Measurements from ENCODE around the gene PHOSPHO1. TPM values are rescaled to one million over a fixed set of nuclear protein-coding genes. Genes with fewer than 3 reads are reported as not detected.

The PHOSPHO1 gene
- total RNA-seq, 2 donors from 2014 or later: not detected

GRCh38 chr17:49229805-49230600 is 584 bp downstream of the PHOSPHO1 start:
- Mint-ChIP-seq H3K36me3 (ENCODE audit: low read depth) (no peaks in the 10 kb centered on the region), H3K4me1 (peaks cover 8% of the 10 kb centered on the region), H3K27ac (no peak overlapping the region), H3K27me3 (peaks cover 7% of the 10 kb centered on the region), H3K9me3 (no peaks in the 10 kb centered on the region), H3K4me3 (peak overlapping the region; percentile 80)
- ATAC-seq (replicated peaks): no peak

- Mint-ChIP-seq H3K4me1 (peaks cover 8% of the 10 kb centered on the region), H3K27me3 (peaks cover 9% of the 10 kb centered on the region), H3K36me3 (ENCODE audit: low read depth) (no peaks in the 10 kb centered on the region), H3K27ac (no peak overlapping the region), H3K9me3 (no peaks in the 10 kb centered on the region), H3K4me3 (peak overlapping the region; percentile 41)
- ATAC-seq (replicated peaks): no peak
These were observed 1.3 kb downstream of the PHOSPHO1 start for GRCh38 chr17:49229076-49229804.

GRCh38 chr17:49227436-49228261 is 2.9 kb downstream of the PHOSPHO1 start:
- Mint-ChIP-seq H3K27ac (no peak overlapping the region), H3K4me3 (no peak overlapping the region)

GRCh38 chr17:49226771-49227435 is 3.7 kb downstream of the PHOSPHO1 start:
- H3K27me3 Mint-ChIP-seq: peaks cover 10% of the 10 kb centered on the region

More at GRCh38 chr17:49227436-49228261, 2.9 kb downstream of the PHOSPHO1 start:
- Mint-ChIP-seq H3K27me3 (peaks cover 10% of the 10 kb centered on the region), H3K4me1 (peaks cover 12% of the 10 kb centered on the region), H3K36me3 (ENCODE audit: low read depth) (peaks cover 6% of the 10 kb centered on the region), H3K9me3 (no peaks in the 10 kb centered on the region)
- ATAC-seq (replicated peaks): peak; percentile 56

GRCh38 chr17:49225554-49226236 is 4.9 kb downstream of the PHOSPHO1 start:
- Mint-ChIP-seq H3K36me3 (ENCODE audit: low read depth) (peaks cover 18% of the 10 kb centered on the region), H3K4me1 (peaks cover 8% of the 10 kb centered on the region), H3K9me3 (no peaks in the 10 kb centered on the region), H3K27me3 (peaks cover 10% of the 10 kb centered on the region), H3K4me3 (peak overlapping the region; percentile 14), H3K27ac (no peak overlapping the region)
- no peak for ATAC-seq (replicated peaks)

More at GRCh38 chr17:49226771-49227435, 3.7 kb downstream of the PHOSPHO1 start:
- Mint-ChIP-seq H3K9me3 (no peaks in the 10 kb centered on the region), H3K4me3 (no peak overlapping the region), H3K36me3 (ENCODE audit: low read depth) (peaks cover 14% of the 10 kb centered on the region), H3K27ac (no peak overlapping the region), H3K4me1 (peaks cover 12% of the 10 kb centered on the region)
- ATAC-seq (replicated peaks): no peak

GRCh38 chr17:49224997-49225337 is 5.6 kb downstream of the PHOSPHO1 start:
- H3K9me3 Mint-ChIP-seq: no peaks in the 10 kb centered on the region
- H3K4me1 Mint-ChIP-seq: peaks cover 8% of the 10 kb centered on the region
- H3K36me3 Mint-ChIP-seq (ENCODE audit: low read depth): peaks cover 25% of the 10 kb centered on the region
- peaks cover 10% of the 10 kb centered on the region for H3K27me3 Mint-ChIP-seq
- H3K27ac Mint-ChIP-seq: no peak overlapping the region
- no peak for ATAC-seq (replicated peaks)
- peak overlapping the region; percentile 71 for H3K4me3 Mint-ChIP-seq

- H3K27ac Mint-ChIP-seq: no peak overlapping the region
- H3K27me3 Mint-ChIP-seq: peaks cover 6% of the 10 kb centered on the region
- H3K4me3 Mint-ChIP-seq: peak overlapping the region; percentile 71
- H3K9me3 Mint-ChIP-seq: no peaks in the 10 kb centered on the region
- peaks cover 8% of the 10 kb centered on the region for H3K4me1 Mint-ChIP-seq
- peaks cover 29% of the 10 kb centered on the region for H3K36me3 Mint-ChIP-seq (ENCODE audit: low read depth)
- peak; percentile 49 for ATAC-seq (replicated peaks)
These were observed 6.2 kb downstream of the PHOSPHO1 start for GRCh38 chr17:49224198-49224996.

- Mint-ChIP-seq H3K4me3 (peak overlapping the region; percentile 71), H3K36me3 (ENCODE audit: low read depth) (peaks cover 36% of the 10 kb centered on the region), H3K27ac (no peak overlapping the region), H3K4me1 (peaks cover 14% of the 10 kb centered on the region), H3K27me3 (peaks cover 6% of the 10 kb centered on the region), H3K9me3 (no peaks in the 10 kb centered on the region)
- peak; percentile 50 for ATAC-seq (replicated peaks)
These were observed 6.9 kb downstream of the PHOSPHO1 start for GRCh38 chr17:49223517-49224197.

- no peak for ATAC-seq (replicated peaks)
- peak overlapping the region; percentile 71 for H3K4me3 Mint-ChIP-seq
- peaks cover 19% of the 10 kb centered on the region for H3K4me1 Mint-ChIP-seq
- no peak overlapping the region for H3K27ac Mint-ChIP-seq
- H3K27me3 Mint-ChIP-seq: peaks cover 6% of the 10 kb centered on the region
- no peaks in the 10 kb centered on the region for H3K9me3 Mint-ChIP-seq
- peaks cover 41% of the 10 kb centered on the region for H3K36me3 Mint-ChIP-seq (ENCODE audit: low read depth)
These were observed 7.4 kb downstream of the PHOSPHO1 start for GRCh38 chr17:49223168-49223516.

GRCh38 chr17:49219987-49220386 is 10.6 kb downstream of the PHOSPHO1 start:
- H3K4me3 Mint-ChIP-seq: no peak overlapping the region

GRCh38 chr17:49218941-49219913 is 11.4 kb downstream of the PHOSPHO1 start:
- H3K4me1 Mint-ChIP-seq: peaks cover 47% of the 10 kb centered on the region
- peaks cover 3% of the 10 kb centered on the region for H3K27me3 Mint-ChIP-seq
- ATAC-seq (replicated peaks): peak; percentile 61
- no peaks in the 10 kb centered on the region for H3K9me3 Mint-ChIP-seq
- H3K36me3 Mint-ChIP-seq (ENCODE audit: low read depth): peaks cover 70% of the 10 kb centered on the region
- H3K4me3 Mint-ChIP-seq: peak overlapping the region; percentile 68
- H3K27ac Mint-ChIP-seq: peak overlapping the region; percentile 34

More at GRCh38 chr17:49219987-49220386, 10.6 kb downstream of the PHOSPHO1 start:
- Mint-ChIP-seq H3K4me1 (peaks cover 42% of the 10 kb centered on the region), H3K9me3 (no peaks in the 10 kb centered on the region), H3K27me3 (peaks cover 6% of the 10 kb centered on the region), H3K27ac (no peak overlapping the region), H3K36me3 (ENCODE audit: low read depth) (peaks cover 65% of the 10 kb centered on the region)
- no peak for ATAC-seq (replicated peaks)

Measured in activated T-helper 17 cell treated with anti-CD3 and anti-CD28 coated beads, Interleukin-2, amount 50 U/mL, for 72 hours (primary cell).